ENCODE results near the gene FAM25A. TPM values are rescaled to one million over a fixed set of nuclear protein-coding genes. Genes with fewer than 3 reads are reported as not detected.
"Not testable (repeated sequence)": the region's sequence is repeated elsewhere in the genome, so short reads cannot be mapped to it uniquely, and the experiment has no call there.

FAM25A gene
- total RNA-seq, 3 donors from 2014 or later, result not detected

- intact Hi-C loops (cut with DNase I, micrococcal nuclease); H3K36me3 ChIP-seq (ENCODE audit: low read depth); H3K9me3 ChIP-seq; DNase-seq; H3K4me1 ChIP-seq (ENCODE audit: low read depth); ATAC-seq; H3K4me3 ChIP-seq: not testable (repeated sequence)
Observed at GRCh38 chr10:87019066-87019465, 1.0 kb upstream of the FAM25A start.

- H3K36me3 ChIP-seq (ENCODE audit: low read depth); H3K9me3 ChIP-seq; H3K4me3 ChIP-seq; intact Hi-C loops (cut with DNase I, micrococcal nuclease); DNase-seq; ATAC-seq; H3K4me1 ChIP-seq (ENCODE audit: low read depth): not testable (repeated sequence)
Observed at GRCh38 chr10:87019504-87019903, 590 bp upstream of the FAM25A start.

GRCh38 chr10:87025285-87025958, 5.3 kb downstream of the FAM25A start:
- H3K9me3 ChIP-seq; intact Hi-C loops (cut with DNase I, micrococcal nuclease); DNase-seq; H3K4me1 ChIP-seq (ENCODE audit: low read depth); H3K36me3 ChIP-seq (ENCODE audit: low read depth); ATAC-seq; H3K4me3 ChIP-seq: not testable (repeated sequence)

- H3K4me3 ChIP-seq; H3K36me3 ChIP-seq (ENCODE audit: low read depth); DNase-seq; intact Hi-C loops (cut with DNase I, micrococcal nuclease); H3K9me3 ChIP-seq; H3K4me1 ChIP-seq (ENCODE audit: low read depth); ATAC-seq: not testable (repeated sequence)
Observed at GRCh38 chr10:87026747-87027508, 6.8 kb downstream of the FAM25A start.

GRCh38 chr10:87030419-87030818, 10.3 kb downstream of the FAM25A start:
- H3K9me3 ChIP-seq; H3K4me1 ChIP-seq (ENCODE audit: low read depth); intact Hi-C loops (cut with DNase I, micrococcal nuclease); ATAC-seq; H3K36me3 ChIP-seq (ENCODE audit: low read depth); H3K4me3 ChIP-seq; DNase-seq: not testable (repeated sequence)

GRCh38 chr10:87030912-87031635, 11.0 kb downstream of the FAM25A start:
- Histone ChIP-seq H3K4me1 (ENCODE audit: low read depth) (no peaks in the 10 kb centered on the region), H3K9me3 (peaks cover 3% of the 10 kb centered on the region), H3K36me3 (ENCODE audit: low read depth) (no peaks in the 10 kb centered on the region), H3K4me3 (no peak overlapping the region)
- intact Hi-C loops (cut with DNase I, micrococcal nuclease), result no loop called here
- DNase-seq (no peak), ATAC-seq (no peak)
- no peak for TF ChIP-seq CTCF (IDR thresholded peaks at IDR 0.05)

GRCh38 chr10:87036623-87037022, 16.5 kb downstream of the FAM25A start:
- Histone ChIP-seq H3K4me1 (ENCODE audit: low read depth) (no peaks in the 10 kb centered on the region), H3K36me3 (ENCODE audit: low read depth) (no peaks in the 10 kb centered on the region), H3K4me3 (no peak overlapping the region), H3K9me3 (no peaks in the 10 kb centered on the region)
- ATAC-seq (no peak), DNase-seq (no peak)
- TF ChIP-seq CTCF (IDR thresholded peaks at IDR 0.05), result no peak
- intact Hi-C loops (cut with DNase I, micrococcal nuclease), result no loop called here

- peak; percentile 54 for ATAC-seq
- H3K9me3 ChIP-seq, result no peaks in the 10 kb centered on the region
- TF ChIP-seq CTCF (IDR thresholded peaks at IDR 0.05), result no peak
- intact Hi-C loops (cut with DNase I, micrococcal nuclease), result no loop called here
- no peak for DNase-seq
- no peaks in the 10 kb centered on the region for H3K36me3 ChIP-seq (ENCODE audit: low read depth)
- no peaks in the 10 kb centered on the region for H3K4me1 ChIP-seq (ENCODE audit: low read depth)
- no peak overlapping the region for H3K4me3 ChIP-seq
Observed at GRCh38 chr10:87038286-87038717, 18.2 kb downstream of the FAM25A start.
